ENCODE measurements around the gene TARS1. TPM values are rescaled to one million over a fixed set of nuclear protein-coding genes. Genes with fewer than 3 reads are reported as not detected.
"Not testable (repeated sequence)": the region's sequence is repeated elsewhere in the genome, so short reads cannot be mapped to it uniquely, and the experiment has no call there.

The TARS1 gene
- polyA plus RNA-seq, 2 of the 4 experiments (the other 2 are of a cell fraction): 287 to 398 TPM

DNA sequence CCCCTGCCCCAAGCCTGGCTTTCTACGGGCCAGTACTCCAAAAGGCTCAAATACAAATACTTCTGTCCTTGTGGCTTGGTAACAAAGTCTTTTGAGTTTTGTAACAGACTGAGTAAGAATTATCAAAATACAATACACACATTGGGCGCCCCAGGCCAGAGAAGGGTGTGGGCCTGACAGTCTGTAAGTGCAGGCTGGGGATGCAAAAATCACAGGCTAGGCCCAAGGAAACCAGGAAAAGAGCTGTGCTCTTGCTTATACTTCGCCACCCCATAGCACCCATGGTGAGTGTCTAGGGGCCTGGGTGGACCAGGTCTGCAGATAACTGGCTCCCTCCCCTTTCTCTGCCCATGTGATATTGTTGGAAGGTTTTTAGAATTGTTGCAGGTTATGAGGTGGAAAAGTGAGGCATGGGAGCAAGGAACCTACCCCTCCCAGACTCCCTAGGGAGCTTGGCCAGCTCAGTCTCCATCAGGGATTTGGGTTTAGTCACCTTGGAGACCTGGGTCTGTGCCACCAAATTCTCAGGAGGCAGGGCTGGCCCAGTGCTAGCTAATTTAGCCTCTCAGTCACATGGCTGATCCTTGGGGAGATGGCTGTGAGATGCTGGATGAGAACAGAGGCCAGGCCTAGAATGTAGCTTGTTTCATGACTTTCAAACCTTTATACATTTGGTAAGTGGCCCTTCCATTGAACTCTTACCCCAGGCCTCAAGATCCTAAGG lies 72.9 kb downstream of the TARS1 start (continued):
- TF ChIP-seq HOXB13 (CRISPR knock-in tag; IDR thresholded peaks at IDR 0.05; ENCODE audit: low read depth) (no peak), RCOR1 (IDR thresholded peaks at IDR 0.05; ENCODE audit: low read depth, low read length) (no peak), ZSCAN20 (CRISPR knock-in tag; IDR thresholded peaks at IDR 0.05) (no peak), RARB (CRISPR knock-in tag; IDR thresholded peaks at IDR 0.05) (no peak), MAZ (IDR thresholded peaks at IDR 0.05; ENCODE audit: borderline replicate concordance, low read depth, low read length) (no peak)

DNA sequence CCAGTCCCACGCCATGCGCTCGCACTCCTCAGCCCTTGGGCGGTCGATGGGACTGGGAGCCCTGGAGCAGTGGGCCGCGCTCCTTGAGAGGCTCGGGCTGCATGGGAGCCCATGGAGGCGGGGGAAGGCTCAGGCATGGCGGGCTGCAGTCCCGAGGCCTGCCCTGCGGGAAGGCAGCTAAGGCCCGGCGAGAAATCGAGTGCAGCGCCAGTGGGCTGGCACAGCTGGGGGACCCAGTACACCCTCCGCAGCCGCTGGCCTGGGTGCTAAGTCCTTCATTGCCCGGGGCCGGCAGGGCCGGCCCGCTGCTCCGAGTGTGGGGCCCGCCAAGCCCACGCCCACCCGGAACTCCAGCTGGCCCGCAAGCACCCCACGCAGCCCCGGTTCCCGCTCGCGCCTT lies 74.6 kb downstream of the TARS1 start:
- DNase-seq (ENCODE audit: low read depth in 1 of 2, low spot score in 1 of 2); H3K9me3 ChIP-seq; POLR2A ChIA-PET; H3K4me3 ChIP-seq; H3K27ac ChIP-seq; ATAC-seq; H3K4me2 ChIP-seq; FAIRE-seq; H3K4me1 ChIP-seq: not testable (repeated sequence)
- WGBS (ENCODE audit: missing lambda C conversion rate): 73% methylated on average over 24 of the region's 32 CpGs
- CTCF ChIA-PET: interaction anchor here (1.3 kb wide), 1 partner anchor 12 kb away, joined by 3 read pairs; no protein-coding TSS in a partner anchor

GRCh38 chr5:33516421-33516820 lies 75.7 kb downstream of the TARS1 start:
- ATAC-seq: no peak
- no peaks in the 10 kb centered on the region for H3K9me3 ChIP-seq
- no peak for DNase-seq (ENCODE audit: low read depth in 1 of 2, low spot score in 1 of 2)
- ChIA-PET CTCF (no interaction called here), POLR2A (no interaction called here)
- no peak overlapping the region for H3K27ac ChIP-seq
- WGBS (ENCODE audit: missing lambda C conversion rate): 60% methylated on average over 2 of the region's 2 CpGs
- no peaks in the 10 kb centered on the region for H3K4me1 ChIP-seq
- H3K4me2 ChIP-seq: no peak overlapping the region
- no peak overlapping the region for H3K4me3 ChIP-seq
- no peak for FAIRE-seq
- TF ChIP-seq, protein P1, sequence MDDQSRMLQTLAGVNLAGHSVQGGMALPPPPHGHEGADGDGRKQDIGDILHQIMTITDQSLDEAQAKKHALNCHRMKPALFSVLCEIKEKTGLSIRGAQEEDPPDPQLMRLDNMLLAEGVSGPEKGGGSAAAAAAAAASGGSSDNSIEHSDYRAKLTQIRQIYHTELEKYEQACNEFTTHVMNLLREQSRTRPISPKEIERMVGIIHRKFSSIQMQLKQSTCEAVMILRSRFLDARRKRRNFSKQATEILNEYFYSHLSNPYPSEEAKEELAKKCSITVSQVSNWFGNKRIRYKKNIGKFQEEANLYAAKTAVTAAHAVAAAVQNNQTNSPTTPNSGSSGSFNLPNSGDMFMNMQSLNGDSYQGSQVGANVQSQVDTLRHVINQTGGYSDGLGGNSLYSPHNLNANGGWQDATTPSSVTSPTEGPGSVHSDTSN (IDR thresholded peaks at IDR 0.05): no peak
- TF ChIP-seq ZC3H11A (IDR thresholded peaks at IDR 0.05): no peak
- TF ChIP-seq MYC (IDR thresholded peaks at IDR 0.05; ENCODE audit: borderline replicate concordance, low read length): no peak
- no peak for TF ChIP-seq JUNB (IDR thresholded peaks at IDR 0.05)
- TF ChIP-seq ZNF302 (CRISPR knock-in tag; IDR thresholded peaks at IDR 0.05): no peak
- no peak for TF ChIP-seq FOSB (CRISPR knock-in tag; IDR thresholded peaks at IDR 0.05)

Data from A549 (cell line).